ENCODE results near the gene CCDC122. TPM values are rescaled to one million over a fixed set of nuclear protein-coding genes. Genes with fewer than 3 reads are reported as not detected.

The CCDC122 gene
- polyA plus RNA-seq, 2 of the 4 experiments (the other 2 are of a cell fraction): 2.6 to 4.3 TPM

DNA sequence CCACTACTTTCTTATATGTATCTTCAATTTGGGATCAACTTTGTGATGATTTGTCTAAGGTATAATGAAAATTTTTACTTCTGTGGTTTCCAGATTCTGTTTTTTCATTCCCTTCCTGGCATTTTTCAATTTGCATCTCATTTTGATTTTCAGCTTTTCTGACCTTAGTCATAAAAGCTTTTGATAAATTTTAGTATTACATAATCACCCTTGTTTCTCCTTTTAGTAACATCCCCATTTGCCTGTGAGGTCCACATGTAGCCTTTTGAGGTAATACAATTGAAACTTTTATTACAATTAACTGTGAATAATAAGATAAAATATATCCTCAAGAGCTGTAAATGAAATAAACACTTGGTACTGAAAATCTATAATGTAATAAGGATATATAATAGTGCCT, 31.3 kb upstream of the CCDC122 start:
- POLR2A ChIA-PET: interaction anchor here (2.0 kb wide), 1 partner anchor 526 kb away, joined by 8 read pairs; no protein-coding TSS in a partner anchor

DNA sequence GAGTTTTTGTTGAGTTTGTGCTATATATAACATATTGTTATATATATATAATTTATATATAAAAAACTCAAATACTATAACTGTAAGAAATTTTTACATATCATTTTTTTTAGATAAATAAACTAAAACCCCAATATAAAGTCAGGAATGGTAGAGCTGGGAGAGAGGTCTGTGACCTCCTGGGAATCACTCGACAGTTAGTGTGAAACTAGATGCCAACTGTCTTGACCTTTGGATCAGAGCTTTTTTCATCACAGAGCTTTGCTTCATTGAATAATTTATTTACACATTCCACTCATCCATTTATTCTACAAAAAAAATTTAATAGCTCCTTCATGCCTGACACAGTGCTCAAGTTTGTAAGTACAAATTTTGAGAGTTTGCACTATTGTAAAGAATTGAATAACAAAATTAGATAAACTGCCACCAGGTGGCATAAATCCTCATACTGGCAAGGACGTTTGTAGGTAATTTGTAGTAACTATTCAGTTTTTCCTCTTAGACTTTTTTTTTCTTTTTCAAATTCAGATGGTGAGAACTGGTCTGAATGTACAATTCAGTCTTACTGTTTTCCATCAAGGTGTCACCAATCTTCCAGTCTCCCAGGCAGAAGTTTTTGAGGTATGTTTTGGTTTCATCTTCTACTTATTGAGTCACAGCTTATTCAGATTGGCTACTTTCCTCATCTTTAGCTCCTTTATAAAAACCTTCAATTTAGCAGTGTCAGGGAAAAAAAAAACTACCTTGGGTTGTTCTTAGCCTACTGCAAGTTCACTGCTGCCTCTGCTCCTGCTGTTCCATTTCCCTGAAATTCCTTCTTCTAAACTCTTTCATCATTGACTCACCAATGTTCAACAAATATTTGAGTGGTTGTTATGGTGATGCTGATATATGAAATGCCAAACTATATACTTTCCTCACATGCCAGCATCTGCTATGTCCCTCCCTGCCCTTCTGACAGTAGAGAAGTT, 28.9 kb upstream of the CCDC122 start:
- FAIRE-seq: no peak

More for the DNA sequence above, 31.3 kb upstream of the CCDC122 start:
- Histone ChIP-seq H3K4me1 (peaks cover 29% of the 10 kb centered on the region), H3K4me2 (no peak overlapping the region), H3K9me3 (no peaks in the 10 kb centered on the region), H3K4me3 (no peak overlapping the region), H3K27ac (peak overlapping the region in 1 of 2 experiments; percentile 34; a peak in 1 of 6 replicates)
- FAIRE-seq (no peak), DNase-seq (ENCODE audit: low read depth in 1 of 2, low spot score in 1 of 2) (no peak), ATAC-seq (no peak)
- CTCF ChIA-PET: interaction anchor here (1.0 to 1.6 kb wide), 2 partner anchors 137 to 524 kb away, joined by 3 read pairs; no protein-coding TSS in a partner anchor
- TF ChIP-seq JUN (IDR thresholded peaks at IDR 0.05) (no peak), KDM5A (IDR thresholded peaks at IDR 0.05) (no peak)

DNA sequence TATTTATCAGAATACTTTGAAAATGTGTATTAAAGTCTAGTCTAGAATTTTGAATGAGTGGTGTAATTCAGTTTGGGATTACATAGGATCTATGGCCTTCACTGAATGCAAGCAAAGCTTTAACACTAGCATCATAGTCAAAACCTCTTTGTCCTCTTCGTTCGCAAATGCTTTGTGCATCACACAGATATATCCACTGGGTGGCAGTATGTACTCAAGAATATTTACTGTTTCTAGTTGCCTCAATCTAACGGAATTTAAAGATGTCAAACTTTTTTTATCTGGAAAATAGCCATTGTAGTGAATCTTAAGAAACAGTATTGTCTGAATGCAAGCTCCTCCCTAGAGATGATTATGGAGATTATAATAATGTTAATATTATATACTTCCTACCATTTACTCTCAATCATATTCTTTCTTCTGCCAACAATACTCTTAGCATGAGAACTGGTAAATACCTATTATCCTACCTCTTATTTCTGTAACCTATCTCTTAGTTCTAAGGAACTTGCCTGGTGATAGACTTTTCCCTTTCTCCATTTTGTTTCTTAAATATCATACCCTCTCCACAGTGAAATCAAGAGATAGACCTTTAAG, 26.0 kb upstream of the CCDC122 start:
- no peaks in the 10 kb centered on the region for H3K9me3 ChIP-seq
- no peak for TF ChIP-seq HDAC2 (IDR thresholded peaks at IDR 0.05)
- TF ChIP-seq, protein P1, sequence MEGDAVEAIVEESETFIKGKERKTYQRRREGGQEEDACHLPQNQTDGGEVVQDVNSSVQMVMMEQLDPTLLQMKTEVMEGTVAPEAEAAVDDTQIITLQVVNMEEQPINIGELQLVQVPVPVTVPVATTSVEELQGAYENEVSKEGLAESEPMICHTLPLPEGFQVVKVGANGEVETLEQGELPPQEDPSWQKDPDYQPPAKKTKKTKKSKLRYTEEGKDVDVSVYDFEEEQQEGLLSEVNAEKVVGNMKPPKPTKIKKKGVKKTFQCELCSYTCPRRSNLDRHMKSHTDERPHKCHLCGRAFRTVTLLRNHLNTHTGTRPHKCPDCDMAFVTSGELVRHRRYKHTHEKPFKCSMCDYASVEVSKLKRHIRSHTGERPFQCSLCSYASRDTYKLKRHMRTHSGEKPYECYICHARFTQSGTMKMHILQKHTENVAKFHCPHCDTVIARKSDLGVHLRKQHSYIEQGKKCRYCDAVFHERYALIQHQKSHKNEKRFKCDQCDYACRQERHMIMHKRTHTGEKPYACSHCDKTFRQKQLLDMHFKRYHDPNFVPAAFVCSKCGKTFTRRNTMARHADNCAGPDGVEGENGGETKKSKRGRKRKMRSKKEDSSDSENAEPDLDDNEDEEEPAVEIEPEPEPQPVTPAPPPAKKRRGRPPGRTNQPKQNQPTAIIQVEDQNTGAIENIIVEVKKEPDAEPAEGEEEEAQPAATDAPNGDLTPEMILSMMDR (IDR thresholded peaks at IDR 0.05): peak; percentile 74
- peak; percentile 82 to 86 for TF ChIP-seq RAD21 (conservative IDR thresholded peaks at IDR 0.05 in 1 of 2, IDR thresholded peaks at IDR 0.05 in 1 of 2)
- peak; percentile 73 for TF ChIP-seq SMC3 (IDR thresholded peaks at IDR 0.05)
- FAIRE-seq (no peak), DNase-seq (ENCODE audit: low read depth in 1 of 2, low spot score in 1 of 2) (peak in 1 of 2 experiments; percentile 59), ATAC-seq (peak; percentile 50 to 79; a peak in 5 of 6 replicates)
- no peak overlapping the region for H3K4me2 ChIP-seq
- H3K4me3 ChIP-seq: no peak overlapping the region
- 3% methylated on average over 3 of the region's 3 CpGs for WGBS (ENCODE audit: missing lambda C conversion rate)
- peaks cover 23% of the 10 kb centered on the region for H3K4me1 ChIP-seq
- CTCF ChIA-PET: interaction anchor here (0.6 to 3.8 kb wide), 34 partner anchors 9 to 1065 kb away, joined by 3 to 38 read pairs (median 4); no protein-coding TSS in a partner anchor
- POLR2A ChIA-PET: no interaction called here
- H3K27ac ChIP-seq: no peak overlapping the region

More for the DNA sequence above, 28.9 kb upstream of the CCDC122 start:
- H3K9me3 ChIP-seq: no peaks in the 10 kb centered on the region
- peak overlapping the region; percentile 55 to 78 for H3K27ac ChIP-seq
- ATAC-seq: peak; percentile 70 to 88; a peak in 5 of 6 replicates
- H3K4me3 ChIP-seq: no peak overlapping the region
- peaks cover 29% of the 10 kb centered on the region for H3K4me1 ChIP-seq
- CTCF ChIA-PET: interaction anchor here (0.6 to 2.7 kb wide), 50 partner anchors 8 to 1062 kb away, joined by 3 to 43 read pairs (median 3); no protein-coding TSS in a partner anchor
- DNase-seq (ENCODE audit: low read depth in 1 of 2, low spot score in 1 of 2): peak; percentile 25 to 66
- TF ChIP-seq SMC3 (IDR thresholded peaks at IDR 0.05): peak; percentile 92
- TF ChIP-seq TFCP2L1 (CRISPR knock-in tag; IDR thresholded peaks at IDR 0.05): no peak
- TF ChIP-seq PHF8 (IDR thresholded peaks at IDR 0.05; ENCODE audit: borderline replicate concordance, low read depth): no peak
- TF ChIP-seq MAFK (IDR thresholded peaks at IDR 0.05; ENCODE audit: partially characterized antibody): peak; percentile 70
- no peak for TF ChIP-seq HEYL (CRISPR knock-in tag; IDR thresholded peaks at IDR 0.05)
- no peak for TF ChIP-seq JUNB (IDR thresholded peaks at IDR 0.05)
- TF ChIP-seq, protein P1 (IDR thresholded peaks at IDR 0.05): peak; percentile 65
- TF ChIP-seq FOSL2 (IDR thresholded peaks at IDR 0.05): no peak
- TF ChIP-seq FOSL2 (CRISPR knock-in tag; IDR thresholded peaks at IDR 0.05): peak; percentile 48
- TF ChIP-seq RAD21 (conservative IDR thresholded peaks at IDR 0.05 in 1 of 2, IDR thresholded peaks at IDR 0.05 in 1 of 2): peak; percentile 54 to 67
- POLR2A ChIA-PET: interaction anchor here (0.6 to 2.3 kb wide), 3 partner anchors 138 to 528 kb away, joined by 3 to 17 read pairs (median 5); no protein-coding TSS in a partner anchor
- WGBS (ENCODE audit: missing lambda C conversion rate): 46% methylated on average over 2 of the region's 2 CpGs
- peak overlapping the region; percentile 61 for H3K4me2 ChIP-seq

All from A549 (cell line).